ENCODE results near the gene TESK1.

The TESK1 gene

DNA sequence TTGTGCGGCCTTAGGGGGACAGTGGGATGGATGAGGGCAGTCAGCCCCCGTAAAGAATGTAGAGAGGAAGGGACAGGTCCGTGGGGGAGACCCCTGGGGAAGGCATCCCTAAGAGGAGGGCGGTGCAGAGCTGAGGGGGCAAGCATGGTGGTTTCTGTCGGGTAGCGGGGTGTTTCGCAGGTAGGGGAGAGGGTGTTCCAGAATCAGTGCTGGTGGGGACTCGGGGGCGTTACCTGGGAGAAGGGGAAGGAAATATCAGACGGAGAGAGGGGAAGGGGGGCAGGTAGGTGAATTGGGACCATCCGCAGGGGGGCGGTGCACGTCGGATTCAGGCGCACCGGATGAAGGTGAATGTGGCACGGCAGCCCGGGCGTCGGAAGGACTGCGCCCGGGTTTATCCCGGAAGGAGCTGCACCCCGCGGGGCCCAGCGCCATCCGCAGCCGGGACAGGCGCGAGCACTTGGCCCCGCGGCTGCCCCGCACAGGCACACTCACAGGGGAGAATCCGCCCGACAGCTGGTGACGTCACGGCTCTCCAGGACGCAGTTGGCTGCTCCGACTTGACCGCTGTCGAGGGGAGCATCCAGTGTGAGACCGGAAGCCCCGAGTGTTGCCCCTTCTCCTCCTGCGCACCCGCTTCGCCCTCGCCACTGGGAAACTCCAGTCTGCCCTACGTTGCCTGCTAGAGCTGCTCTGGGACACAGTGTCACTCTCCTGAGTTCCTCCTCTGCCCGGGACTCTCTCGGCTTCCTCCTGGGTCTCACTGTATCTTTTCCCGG lies 11.8 kb downstream of the TESK1 start:
- H3K9me2 ChIP-seq (replicated peaks; ENCODE audit: insufficient read depth, low read length): no peaks in the 10 kb centered on the region
- peak overlapping the region; percentile 22 for H2AFZ ChIP-seq (ENCODE audit: low read depth, low read length, severe bottlenecking)
- peaks cover 51% of the 10 kb centered on the region for H3F3A ChIP-seq (ENCODE audit: insufficient read depth)
- no peaks in the 10 kb centered on the region for H4K20me1 ChIP-seq (ENCODE audit: low read depth, low read length)
- no peaks in the 10 kb centered on the region for H3K9me3 ChIP-seq (ENCODE audit: insufficient read depth, low read length)
- H3K27me3 ChIP-seq (ENCODE audit: low read length): no peaks in the 10 kb centered on the region
- no peak for TF ChIP-seq EZH2phosphoT487 (conservative IDR thresholded peaks at IDR 0.05; ENCODE audit: low read length)
- TF ChIP-seq, protein P1, sequence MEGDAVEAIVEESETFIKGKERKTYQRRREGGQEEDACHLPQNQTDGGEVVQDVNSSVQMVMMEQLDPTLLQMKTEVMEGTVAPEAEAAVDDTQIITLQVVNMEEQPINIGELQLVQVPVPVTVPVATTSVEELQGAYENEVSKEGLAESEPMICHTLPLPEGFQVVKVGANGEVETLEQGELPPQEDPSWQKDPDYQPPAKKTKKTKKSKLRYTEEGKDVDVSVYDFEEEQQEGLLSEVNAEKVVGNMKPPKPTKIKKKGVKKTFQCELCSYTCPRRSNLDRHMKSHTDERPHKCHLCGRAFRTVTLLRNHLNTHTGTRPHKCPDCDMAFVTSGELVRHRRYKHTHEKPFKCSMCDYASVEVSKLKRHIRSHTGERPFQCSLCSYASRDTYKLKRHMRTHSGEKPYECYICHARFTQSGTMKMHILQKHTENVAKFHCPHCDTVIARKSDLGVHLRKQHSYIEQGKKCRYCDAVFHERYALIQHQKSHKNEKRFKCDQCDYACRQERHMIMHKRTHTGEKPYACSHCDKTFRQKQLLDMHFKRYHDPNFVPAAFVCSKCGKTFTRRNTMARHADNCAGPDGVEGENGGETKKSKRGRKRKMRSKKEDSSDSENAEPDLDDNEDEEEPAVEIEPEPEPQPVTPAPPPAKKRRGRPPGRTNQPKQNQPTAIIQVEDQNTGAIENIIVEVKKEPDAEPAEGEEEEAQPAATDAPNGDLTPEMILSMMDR (IDR thresholded peaks at IDR 0.05; ENCODE audit: insufficient read depth, low read length, poor library complexity, severe bottlenecking): no peak
- no peaks in the 10 kb centered on the region for H3K79me2 ChIP-seq (ENCODE audit: insufficient read depth, low read length)
- H3K36me3 ChIP-seq (ENCODE audit: low read length): no peaks in the 10 kb centered on the region
- H3K4me2 ChIP-seq (ENCODE audit: low read depth, low read length, poor library complexity, severe bottlenecking): peak overlapping the region; percentile 63
- peak overlapping the region; percentile 54 for H3K9ac ChIP-seq (ENCODE audit: low read length)
- H3K27ac ChIP-seq (ENCODE audit: low read depth, low read length): peak overlapping the region; percentile 94
- peak overlapping the region; percentile 25 for H3K4me3 ChIP-seq (ENCODE audit: insufficient read depth, low read length, poor library complexity, severe bottlenecking)

DNA sequence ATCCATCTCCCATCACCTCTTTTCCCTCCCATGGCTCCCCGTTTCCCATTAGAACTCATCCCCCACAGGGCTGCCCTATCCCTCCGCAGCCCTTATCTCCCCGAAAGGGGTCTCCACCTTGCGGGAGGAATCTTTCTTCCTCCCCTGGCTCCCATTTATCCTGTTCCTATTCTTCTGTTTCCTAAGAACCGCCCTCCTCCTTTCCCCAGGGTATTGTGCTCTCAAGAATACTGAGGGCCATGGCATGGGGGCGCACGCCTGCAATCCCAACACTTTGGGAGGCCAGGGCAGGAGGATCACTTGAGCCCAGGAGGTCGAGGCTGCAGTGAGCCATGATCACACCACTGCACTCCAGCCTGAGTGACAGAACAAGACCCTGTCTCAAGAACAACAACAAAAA lies 12.5 kb downstream of the TESK1 start:
- H3K4me2 ChIP-seq (ENCODE audit: low read depth, low read length, poor library complexity, severe bottlenecking): peak overlapping the region; percentile 63
- H3K27me3 ChIP-seq (ENCODE audit: low read length): no peaks in the 10 kb centered on the region
- no peaks in the 10 kb centered on the region for H3K9me3 ChIP-seq (ENCODE audit: insufficient read depth, low read length)
- H4K20me1 ChIP-seq (ENCODE audit: low read depth, low read length): no peaks in the 10 kb centered on the region
- H3F3A ChIP-seq (ENCODE audit: insufficient read depth): peaks cover 54% of the 10 kb centered on the region
- no peak for TF ChIP-seq EZH2phosphoT487 (conservative IDR thresholded peaks at IDR 0.05; ENCODE audit: low read length)
- TF ChIP-seq, protein P1 (IDR thresholded peaks at IDR 0.05; ENCODE audit: insufficient read depth, low read length, poor library complexity, severe bottlenecking): no peak
- no peaks in the 10 kb centered on the region for H3K79me2 ChIP-seq (ENCODE audit: insufficient read depth, low read length)
- H3K9me2 ChIP-seq (replicated peaks; ENCODE audit: insufficient read depth, low read length): no peaks in the 10 kb centered on the region
- no peaks in the 10 kb centered on the region for H3K36me3 ChIP-seq (ENCODE audit: low read length)
- H3K9ac ChIP-seq (ENCODE audit: low read length): peak overlapping the region; percentile 54
- H2AFZ ChIP-seq (ENCODE audit: low read depth, low read length, severe bottlenecking): peak overlapping the region; percentile 22
- H3K27ac ChIP-seq (ENCODE audit: low read depth, low read length): peak overlapping the region; percentile 94
- peak overlapping the region; percentile 25 for H3K4me3 ChIP-seq (ENCODE audit: insufficient read depth, low read length, poor library complexity, severe bottlenecking)

DNA sequence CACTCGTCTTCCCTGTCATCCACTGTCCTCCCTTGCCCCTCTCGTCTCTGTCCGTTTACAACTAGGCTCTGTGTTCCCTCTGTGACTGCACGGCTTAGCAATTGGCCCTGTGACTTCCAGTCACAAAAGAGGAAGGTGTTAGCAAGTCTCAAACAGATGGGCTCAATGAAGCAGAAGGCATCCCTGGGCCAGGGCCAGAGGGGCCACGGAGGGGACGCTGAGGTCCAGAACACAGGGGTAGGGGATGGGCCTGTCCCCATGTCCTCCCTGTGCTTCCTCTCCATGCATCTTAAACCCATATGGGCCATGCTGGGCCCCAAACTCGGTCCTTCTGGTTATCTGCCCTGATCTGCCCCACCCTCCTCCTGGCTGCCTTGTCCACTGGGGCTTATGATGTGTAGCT lies 13.3 kb downstream of the TESK1 start, which contains the start of gene CD72:
Gene CD72 (minus strand): TSS at position 89 of the 403 bp plus-strand sequence. CDS start 110 bp downstream, outside the sequence.
- no peak for TF ChIP-seq EZH2phosphoT487 (conservative IDR thresholded peaks at IDR 0.05; ENCODE audit: low read length)
- TF ChIP-seq, protein P1 (IDR thresholded peaks at IDR 0.05; ENCODE audit: insufficient read depth, low read length, poor library complexity, severe bottlenecking): no peak
- H3F3A ChIP-seq (ENCODE audit: insufficient read depth): peaks cover 52% of the 10 kb centered on the region
- H3K36me3 ChIP-seq (ENCODE audit: low read length): no peaks in the 10 kb centered on the region
- no peaks in the 10 kb centered on the region for H3K9me2 ChIP-seq (replicated peaks; ENCODE audit: insufficient read depth, low read length)
- no peaks in the 10 kb centered on the region for H3K9me3 ChIP-seq (ENCODE audit: insufficient read depth, low read length)
- H3K79me2 ChIP-seq (ENCODE audit: insufficient read depth, low read length): no peaks in the 10 kb centered on the region
- peak within 1 kb of the TSS; percentile 25 for H3K4me3 ChIP-seq (ENCODE audit: insufficient read depth, low read length, poor library complexity, severe bottlenecking)
- no peaks in the 10 kb centered on the region for H4K20me1 ChIP-seq (ENCODE audit: low read depth, low read length)
- H2AFZ ChIP-seq (ENCODE audit: low read depth, low read length, severe bottlenecking): peak within 1 kb of the TSS; percentile 22
- H3K4me2 ChIP-seq (ENCODE audit: low read depth, low read length, poor library complexity, severe bottlenecking): peak within 1 kb of the TSS; percentile 63
- peak within 1 kb of the TSS; percentile 94 for H3K27ac ChIP-seq (ENCODE audit: low read depth, low read length)
- H3K27me3 ChIP-seq (ENCODE audit: low read length): no peaks in the 10 kb centered on the region
- peak within 1 kb of the TSS; percentile 54 for H3K9ac ChIP-seq (ENCODE audit: low read length)
